ENCODE results near the gene SLCO3A1.
A peak's percentile ranks its signal among the peaks of the same experiment; 100 is the strongest.
"Not testable (repeated sequence)": the region's sequence is repeated elsewhere in the genome, so short reads cannot be mapped to it uniquely, and the experiment has no call there.

SLCO3A1 gene

GRCh38 chr15:92070251-92070650 lies 216.7 kb downstream of the SLCO3A1 start:
- DNase-seq (ENCODE audit: low read depth) = not testable (repeated sequence)

- no peak for DNase-seq (ENCODE audit: low read depth)
Observed at GRCh38 chr15:92071045-92071634, 217.6 kb downstream of the SLCO3A1 start.

- no peak for DNase-seq (ENCODE audit: low read depth)
Observed at GRCh38 chr15:92073044-92073785, 219.7 kb downstream of the SLCO3A1 start.

- no peak for DNase-seq (ENCODE audit: low read depth)
Observed at GRCh38 chr15:92074101-92074500, 220.6 kb downstream of the SLCO3A1 start.

- no peak for DNase-seq (ENCODE audit: low read depth)
Observed at GRCh38 chr15:92074646-92075045, 221.1 kb downstream of the SLCO3A1 start.

GRCh38 chr15:92075764-92076163 lies 222.3 kb downstream of the SLCO3A1 start:
- no peak for DNase-seq (ENCODE audit: low read depth)

GRCh38 chr15:92076541-92076940 lies 223.0 kb downstream of the SLCO3A1 start:
- DNase-seq (ENCODE audit: low read depth) = no peak

- peak; percentile 23 for DNase-seq (ENCODE audit: low read depth)
Observed at GRCh38 chr15:92077353-92078085, 224.0 kb downstream of the SLCO3A1 start.

- no peak for DNase-seq (ENCODE audit: low read depth)
Observed at GRCh38 chr15:92078270-92078669, 224.8 kb downstream of the SLCO3A1 start.

- no peak for DNase-seq (ENCODE audit: low read depth)
Observed at GRCh38 chr15:92079047-92079446, 225.5 kb downstream of the SLCO3A1 start.

- no peak for DNase-seq (ENCODE audit: low read depth)
Observed at GRCh38 chr15:92079647-92080255, 226.2 kb downstream of the SLCO3A1 start.

GRCh38 chr15:92082006-92082843 lies 228.7 kb downstream of the SLCO3A1 start:
- DNase-seq (ENCODE audit: low read depth) = no peak

GRCh38 chr15:92083190-92083589 lies 229.7 kb downstream of the SLCO3A1 start:
- DNase-seq (ENCODE audit: low read depth) = no peak

GRCh38 chr15:92087211-92087610 lies 233.7 kb downstream of the SLCO3A1 start:
- no peak for DNase-seq (ENCODE audit: low read depth)

- no peak for DNase-seq (ENCODE audit: low read depth)
Observed at GRCh38 chr15:92091155-92091734, 237.7 kb downstream of the SLCO3A1 start.

GRCh38 chr15:92092289-92093105 lies 239.0 kb downstream of the SLCO3A1 start:
- DNase-seq (ENCODE audit: low read depth) = no peak

GRCh38 chr15:92095693-92096092 lies 242.2 kb downstream of the SLCO3A1 start:
- no peak for DNase-seq (ENCODE audit: low read depth)

GRCh38 chr15:92097474-92098178 lies 244.1 kb downstream of the SLCO3A1 start:
- no peak for DNase-seq (ENCODE audit: low read depth)

GRCh38 chr15:92098869-92099268 lies 245.4 kb downstream of the SLCO3A1 start:
- DNase-seq (ENCODE audit: low read depth) = no peak

- no peak for DNase-seq (ENCODE audit: low read depth)
Observed at GRCh38 chr15:92100301-92100700, 246.8 kb downstream of the SLCO3A1 start.
